Effector memory CD4-positive, alpha-beta T cell (primary cell): ENCODE data around the gene DUS2.
"Not testable (repeated sequence)": the region's sequence is repeated elsewhere in the genome, so short reads cannot be mapped to it uniquely, and the experiment has no call there.

Experiments
- DNase-seq, 3 donors: peaks; one replicate each; pipeline ENCODE4 v3.0.0-alpha.2; 2020
- H3K27ac ChIP-seq: 2 replicates; pipeline ENCODE4 v1.7.0; 2013; ENCODE audit warnings: mild to moderate bottlenecking, low read length, moderate library complexity; ENCODE audit not compliant: insufficient read depth, poor library complexity, severe bottlenecking
- H3K27me3 ChIP-seq: replicated peaks from 2 replicates; pipeline ENCODE4 v1.7.0; 2013; ENCODE audit warnings: mild to moderate bottlenecking, low read length; ENCODE audit not compliant: insufficient read depth, control insufficient read depth, poor library complexity, severe bottlenecking
- H3K36me3 ChIP-seq: 2 replicates; pipeline ENCODE4 v1.7.0; 2013; ENCODE audit warnings: mild to moderate bottlenecking, low read length, moderate library complexity; ENCODE audit not compliant: control insufficient read depth, insufficient read depth
- H3K4me1 ChIP-seq: 2 replicates; pipeline ENCODE4 v1.7.0; 2013; ENCODE audit warnings: low read length, mild to moderate bottlenecking; ENCODE audit not compliant: control insufficient read depth, insufficient read depth, poor library complexity, severe bottlenecking
- H3K4me3 ChIP-seq: 2 replicates; pipeline ENCODE4 v1.7.0; 2013; ENCODE audit warnings: low read length, low read depth, mild to moderate bottlenecking; ENCODE audit not compliant: insufficient read depth, poor library complexity, severe bottlenecking
- H3K9me3 ChIP-seq: 2 replicates; pipeline ENCODE4 v1.7.0; 2013; ENCODE audit warnings: mild to moderate bottlenecking, low read length, moderate library complexity; ENCODE audit not compliant: control insufficient read depth

Gene DUS2

DNA sequence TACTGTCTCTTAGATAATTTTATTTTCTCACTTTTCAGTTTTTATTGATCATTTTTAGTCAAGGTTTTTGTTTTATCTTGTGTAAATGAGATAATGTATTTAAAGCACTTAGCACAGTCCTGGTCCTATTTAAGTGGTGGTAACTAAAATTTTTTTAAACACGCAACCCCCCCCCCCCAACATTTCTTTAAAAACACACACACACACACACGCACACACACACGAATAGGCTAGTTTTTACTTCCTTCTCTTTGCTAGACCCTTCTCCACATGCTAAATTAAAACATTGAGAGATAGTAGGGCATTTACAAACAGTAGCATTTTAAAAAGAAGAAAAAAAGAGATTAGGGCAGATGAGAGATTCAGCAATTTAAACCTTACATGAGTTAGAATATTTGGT, 67.0 kb downstream of the DUS2 start:
- Histone ChIP-seq H3K27ac (no peak overlapping the region), H3K4me3 (no peak overlapping the region), H3K36me3 (no peaks in the 10 kb centered on the region), H3K9me3 (no peaks in the 10 kb centered on the region), H3K4me1 (peaks cover 35% of the 10 kb centered on the region), H3K27me3 (no peaks in the 10 kb centered on the region)
- no peak for DNase-seq

DNA sequence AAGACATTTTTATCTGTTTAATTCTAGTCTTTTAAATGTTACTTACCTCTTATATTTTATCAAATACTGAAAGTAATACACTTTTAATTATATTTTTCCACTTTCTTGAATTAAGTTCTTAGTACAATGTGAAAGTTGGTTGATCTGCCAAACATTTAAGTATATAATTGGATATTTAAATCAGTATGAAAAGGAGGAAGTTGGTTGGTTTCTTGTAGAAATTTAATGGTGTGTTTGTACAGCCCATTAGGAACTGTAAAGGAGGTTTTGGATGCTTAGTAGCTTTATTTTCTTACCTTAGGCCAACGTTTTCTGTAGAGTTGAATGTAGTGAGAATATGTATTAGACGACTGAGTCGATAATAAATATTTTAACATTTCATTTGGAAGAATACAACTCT, 67.4 kb downstream of the DUS2 start:
- no peaks in the 10 kb centered on the region for H3K27me3 ChIP-seq
- no peaks in the 10 kb centered on the region for H3K36me3 ChIP-seq
- no peak for DNase-seq
- no peak overlapping the region for H3K4me3 ChIP-seq
- peaks cover 36% of the 10 kb centered on the region for H3K4me1 ChIP-seq
- H3K27ac ChIP-seq = no peak overlapping the region
- H3K9me3 ChIP-seq = no peaks in the 10 kb centered on the region

DNA sequence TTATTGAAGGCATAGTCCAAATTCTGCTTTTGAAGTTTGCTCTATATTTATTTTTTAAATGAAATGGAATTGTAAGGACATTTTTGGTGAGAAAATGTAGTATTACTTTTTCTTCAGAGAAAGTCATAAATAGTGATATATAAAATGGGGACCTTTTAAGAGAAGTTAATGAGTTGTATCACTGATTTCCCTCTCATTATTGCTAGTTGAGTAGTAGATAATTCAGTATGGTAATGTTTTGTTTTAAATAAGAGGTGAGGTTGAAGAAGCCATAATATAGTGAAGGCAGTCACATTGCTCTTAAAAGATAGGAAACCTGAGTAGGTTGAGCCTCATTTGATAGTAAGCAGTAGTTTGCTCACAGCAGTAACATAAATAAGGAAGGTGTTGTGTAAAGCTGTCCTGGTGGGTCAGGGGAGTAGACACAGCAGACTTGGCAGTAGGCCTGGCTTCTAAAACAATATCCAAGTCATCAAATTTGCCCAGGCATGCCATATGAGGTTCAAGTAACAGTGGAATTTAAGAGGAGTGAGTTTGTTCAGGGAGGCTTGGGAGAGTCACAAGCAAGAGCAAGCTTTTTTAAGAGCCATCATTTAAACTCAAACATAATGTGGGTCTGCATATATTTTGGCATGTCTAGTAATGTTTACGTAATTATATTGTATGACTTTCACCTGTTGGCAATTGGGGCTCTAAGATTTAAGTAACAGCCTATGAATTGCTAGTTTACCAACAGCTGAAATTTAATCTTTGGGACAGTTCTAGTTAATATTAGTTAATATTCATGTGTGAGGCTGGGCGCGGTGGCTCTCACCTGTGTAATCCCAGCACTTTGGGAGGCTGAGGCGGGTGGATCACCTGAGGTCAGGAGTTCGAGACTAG, 68.5 kb downstream of the DUS2 start:
- DNase-seq = no peak
- no peak overlapping the region for H3K4me3 ChIP-seq
- no peak overlapping the region for H3K27ac ChIP-seq
- peaks cover 43% of the 10 kb centered on the region for H3K4me1 ChIP-seq
- no peaks in the 10 kb centered on the region for H3K27me3 ChIP-seq
- H3K36me3 ChIP-seq = no peaks in the 10 kb centered on the region
- H3K9me3 ChIP-seq = no peaks in the 10 kb centered on the region

DNA sequence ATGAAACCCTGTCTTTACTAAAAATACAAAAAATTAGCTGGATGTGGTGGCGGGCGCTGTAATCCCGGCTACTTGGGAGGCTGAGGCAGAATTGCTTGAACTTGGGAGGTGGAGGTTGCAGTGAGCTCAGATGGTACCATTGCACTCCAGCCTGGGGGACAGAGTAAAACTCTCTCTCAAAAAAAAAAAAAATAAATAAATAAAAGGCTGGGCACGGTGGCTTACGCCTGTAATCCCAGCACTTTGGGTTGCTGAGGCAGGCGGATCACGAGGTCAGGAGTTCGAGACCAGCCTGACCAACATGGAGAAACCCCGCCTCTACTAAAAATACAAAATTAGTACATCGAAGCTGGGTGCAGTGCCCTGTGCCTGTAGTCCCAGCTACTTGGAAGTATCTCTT, 69.2 kb downstream of the DUS2 start:
- H3K27ac ChIP-seq, H3K36me3 ChIP-seq, H3K27me3 ChIP-seq, H3K4me3 ChIP-seq, H3K9me3 ChIP-seq, DNase-seq: not testable (repeated sequence)
- peaks cover 49% of the 10 kb centered on the region for H3K4me1 ChIP-seq

DNA sequence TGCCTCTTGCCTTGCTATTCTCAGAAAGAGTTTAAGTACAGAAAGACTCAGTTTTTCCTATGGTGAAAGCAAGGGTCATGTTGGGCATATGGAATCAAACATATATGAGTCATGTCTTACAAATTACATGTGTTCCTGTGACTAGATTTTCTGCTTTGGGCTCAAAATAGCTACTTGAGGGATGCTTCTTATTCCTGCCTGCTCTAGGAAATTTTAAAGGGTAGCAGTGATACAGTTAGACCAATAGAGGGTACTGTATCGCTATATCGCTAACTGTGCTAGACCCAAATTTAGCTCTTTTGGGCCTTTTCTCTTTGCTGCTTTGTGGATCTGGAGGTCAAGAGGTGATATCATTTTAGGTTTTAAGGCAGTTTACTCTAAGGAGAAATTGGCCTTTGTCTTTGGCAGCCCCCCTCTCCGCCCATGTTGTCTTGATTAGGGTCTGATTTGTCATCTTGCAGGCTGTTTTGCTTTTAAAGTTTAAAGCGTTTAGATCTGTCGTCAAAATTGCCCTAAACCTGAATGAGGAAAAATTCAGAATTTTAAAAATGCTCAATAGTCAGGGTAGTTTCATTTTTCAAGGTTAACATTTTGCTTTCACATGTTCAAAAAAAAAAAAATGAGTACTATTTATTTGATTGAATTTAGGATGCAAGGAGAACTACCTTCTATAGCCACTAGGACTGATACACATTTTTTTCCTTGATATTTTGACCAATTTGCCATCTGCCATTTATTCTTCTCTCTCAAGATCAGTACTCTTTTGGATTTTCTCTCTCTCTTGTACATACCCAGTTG, 70.9 kb downstream of the DUS2 start:
- Histone ChIP-seq H3K36me3 (no peaks in the 10 kb centered on the region), H3K27ac (no peak overlapping the region), H3K27me3 (no peaks in the 10 kb centered on the region), H3K4me3 (no peak overlapping the region), H3K9me3 (no peaks in the 10 kb centered on the region), H3K4me1 (peaks cover 45% of the 10 kb centered on the region)
- DNase-seq = no peak

DNA sequence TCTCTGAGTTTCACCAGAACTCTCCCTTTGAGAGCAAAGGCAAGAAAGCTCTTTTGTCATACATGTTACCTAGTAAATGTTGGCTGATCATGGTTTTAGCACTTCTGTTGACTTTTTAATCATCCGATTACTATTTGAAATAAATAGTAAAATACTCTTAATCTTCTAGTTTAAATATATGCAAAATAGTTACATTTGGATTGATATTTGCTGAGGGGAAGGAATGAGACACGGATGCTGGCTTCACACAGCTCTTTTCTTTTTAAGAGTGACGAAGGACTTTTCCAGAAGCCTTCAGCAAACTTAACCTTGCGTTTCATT, 71.5 kb downstream of the DUS2 start:
- H3K4me3 ChIP-seq = no peak overlapping the region
- no peak overlapping the region for H3K27ac ChIP-seq
- H3K4me1 ChIP-seq = peaks cover 41% of the 10 kb centered on the region
- no peaks in the 10 kb centered on the region for H3K36me3 ChIP-seq
- no peaks in the 10 kb centered on the region for H3K27me3 ChIP-seq
- no peak for DNase-seq
- no peaks in the 10 kb centered on the region for H3K9me3 ChIP-seq

DNA sequence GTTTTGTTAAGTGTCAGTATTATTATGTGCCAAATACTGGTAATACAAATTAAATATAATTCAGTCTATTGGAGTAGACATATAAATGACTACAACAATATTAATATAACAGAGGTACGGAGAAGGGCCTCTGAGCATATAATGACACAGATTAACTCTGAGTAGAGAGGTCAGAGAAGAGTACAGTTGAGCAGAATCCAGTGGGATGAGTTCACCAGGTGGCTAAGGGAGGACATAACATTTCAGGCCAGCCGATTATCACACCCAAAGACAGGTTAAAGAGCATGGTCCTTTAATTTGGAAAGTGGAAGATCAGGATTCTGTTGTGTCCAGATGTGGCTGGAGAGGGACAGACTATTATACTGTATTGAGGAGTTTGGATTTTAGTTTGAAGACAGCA, 73.4 kb downstream of the DUS2 start:
- no peak for DNase-seq
- Histone ChIP-seq H3K4me3 (no peak overlapping the region), H3K9me3 (no peaks in the 10 kb centered on the region), H3K27ac (no peak overlapping the region), H3K4me1 (peaks cover 36% of the 10 kb centered on the region), H3K27me3 (no peaks in the 10 kb centered on the region), H3K36me3 (no peaks in the 10 kb centered on the region)

DNA sequence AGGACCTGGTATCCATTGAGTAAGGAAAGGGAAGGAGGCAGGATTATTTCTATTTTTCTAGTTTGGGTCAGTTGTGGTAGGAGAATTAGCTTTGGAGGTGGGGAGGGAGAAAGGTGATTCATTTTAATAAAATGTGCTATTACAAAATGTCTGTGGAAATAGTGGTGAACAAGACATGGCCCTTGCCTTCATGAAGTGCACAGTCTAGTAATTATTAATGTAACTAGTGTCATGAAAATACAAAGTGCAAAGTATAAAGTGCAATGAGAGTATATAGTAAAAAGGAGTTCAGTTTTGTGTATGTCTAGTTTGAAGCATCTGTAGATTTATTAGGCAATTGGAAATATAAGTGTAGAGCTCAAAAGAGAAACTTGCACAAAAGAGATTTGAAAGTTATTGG, 74.0 kb downstream of the DUS2 start:
- Histone ChIP-seq H3K27me3 (no peaks in the 10 kb centered on the region), H3K4me3 (no peak overlapping the region), H3K9me3 (no peaks in the 10 kb centered on the region), H3K36me3 (no peaks in the 10 kb centered on the region), H3K4me1 (peaks cover 33% of the 10 kb centered on the region), H3K27ac (peak overlapping the region; percentile 18)
- DNase-seq = no peak

DNA sequence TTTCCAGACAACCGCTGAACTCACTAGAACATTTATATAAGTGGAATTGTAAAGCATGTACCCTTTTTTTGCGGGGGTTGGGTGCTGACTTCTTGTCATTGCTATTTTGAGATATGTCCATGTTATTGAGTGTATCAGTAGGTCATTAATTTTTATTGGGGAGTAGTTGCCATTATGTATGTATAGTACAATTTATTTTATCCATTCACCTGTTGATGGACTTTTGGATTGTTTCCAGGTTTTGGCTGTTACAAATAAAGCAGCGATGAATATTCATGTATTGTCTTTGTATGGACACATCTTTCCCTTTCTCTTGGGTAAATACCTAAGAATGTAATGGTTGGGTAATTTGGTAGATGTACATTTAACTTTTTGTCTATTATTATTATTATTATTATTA, 74.8 kb downstream of the DUS2 start:
- Histone ChIP-seq H3K27ac (no peak overlapping the region), H3K4me3 (no peak overlapping the region), H3K4me1 (peaks cover 37% of the 10 kb centered on the region), H3K27me3 (no peaks in the 10 kb centered on the region), H3K9me3 (no peaks in the 10 kb centered on the region), H3K36me3 (no peaks in the 10 kb centered on the region)
- no peak for DNase-seq

DNA sequence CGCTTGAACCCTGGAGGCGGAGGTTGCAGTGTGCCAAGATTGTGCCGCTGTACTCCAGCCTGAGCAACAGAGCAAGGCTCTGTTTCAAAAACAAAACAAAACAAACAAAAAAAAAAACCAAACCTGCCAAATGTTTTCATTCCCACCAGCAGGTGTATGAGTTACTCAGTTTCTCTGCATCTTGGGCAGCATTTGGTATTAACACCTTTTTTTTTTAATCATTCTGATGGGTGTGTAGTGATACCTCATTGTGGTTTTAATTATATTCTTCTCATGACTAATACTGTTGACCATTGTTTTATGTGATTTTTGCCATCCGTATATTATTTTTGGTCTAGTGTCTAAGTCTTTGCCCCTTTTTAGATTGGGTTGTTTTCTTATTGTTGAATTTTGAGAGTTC, 77.4 kb downstream of the DUS2 start:
- H3K4me1 ChIP-seq = peaks cover 22% of the 10 kb centered on the region
- H3K4me3 ChIP-seq = no peak overlapping the region
- H3K36me3 ChIP-seq = no peaks in the 10 kb centered on the region
- H3K9me3 ChIP-seq = no peaks in the 10 kb centered on the region
- no peaks in the 10 kb centered on the region for H3K27me3 ChIP-seq
- no peak for DNase-seq
- H3K27ac ChIP-seq = no peak overlapping the region
